Measurements from ENCODE around the gene RBFA. TPM values are rescaled to one million over a fixed set of nuclear protein-coding genes. Genes with fewer than 3 reads are reported as not detected.

Gene RBFA
- total RNA-seq, 1 donor from 2014 or later, result 24.8 TPM

GRCh38 chr18:80074183-80074582 lies 39.9 kb downstream of the RBFA start:
- DNase-seq (ENCODE audit: low read depth in 2 of 2), result no peak

GRCh38 chr18:80074697-80075096 lies 40.5 kb downstream of the RBFA start:
- DNase-seq (ENCODE audit: low read depth in 2 of 2), result no peak

GRCh38 chr18:80075940-80076339 lies 41.7 kb downstream of the RBFA start:
- no peak for DNase-seq (ENCODE audit: low read depth in 2 of 2)

GRCh38 chr18:80076379-80076778 lies 42.1 kb downstream of the RBFA start:
- DNase-seq (ENCODE audit: low read depth in 2 of 2), result no peak

GRCh38 chr18:80077873-80078272 lies 43.6 kb downstream of the RBFA start:
- DNase-seq (ENCODE audit: low read depth in 2 of 2), result no peak

Other genes with a start within 250 kb of the RBFA start
- 0.44 and 1.4 TPM in 2 replicates for gene KCNG2, start 236.5 kb upstream of the RBFA start, total RNA-seq
- 26.4 and 33.1 TPM in 2 replicates for gene SLC66A2, start 82.8 kb upstream of the RBFA start, total RNA-seq
- gene HSBP1L1, start 69.8 kb upstream of the RBFA start, total RNA-seq, result 1.8 and 2.8 TPM in 2 replicates
- gene TXNL4A, start 45.9 kb upstream of the RBFA start, total RNA-seq, result 32.7 and 34.7 TPM in 2 replicates
- 10.7 and 12.1 TPM in 2 replicates for gene ADNP2, start 74.8 kb downstream of the RBFA start, total RNA-seq
- gene PARD6G, start 213.1 kb downstream of the RBFA start, total RNA-seq, result 20.3 and 74.8 TPM in 2 replicates